Measurements from ENCODE around the gene SUCNR1. TPM values are rescaled to one million over a fixed set of nuclear protein-coding genes. Genes with fewer than 3 reads are reported as not detected.

SUCNR1 gene
- total RNA-seq, 1 experiment from 2014 or later = 0.07 TPM

DNA sequence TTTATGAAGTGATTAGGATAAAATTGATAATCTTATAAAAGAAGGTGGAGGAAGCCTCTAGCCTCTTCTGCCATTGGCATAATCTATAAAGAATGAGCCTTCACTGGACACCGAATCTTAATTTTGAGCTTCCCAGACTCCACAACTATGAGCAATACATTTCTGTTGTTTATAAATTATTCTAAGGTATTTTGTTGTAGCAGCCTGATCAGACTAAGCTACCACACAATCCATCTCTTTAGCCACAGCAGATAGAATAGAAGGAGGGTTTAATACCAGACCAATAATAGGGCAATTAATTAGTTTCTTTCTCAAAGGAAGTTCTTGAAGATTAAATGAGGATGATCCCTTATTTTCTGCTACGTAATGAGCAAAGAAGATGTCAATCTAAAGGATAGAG lies 33.3 kb downstream of the SUCNR1 start:
- CTCF ChIA-PET = interaction anchor here (0.6 kb wide), 1 partner anchor 579 kb away, joined by 3 read pairs; no protein-coding TSS in a partner anchor
- no TSS peak for BruUV-seq (replicated peaks)
- Mint-ChIP-seq H3K4me3 (ENCODE audit: low read depth, unreplicated experiment) (no peak overlapping the region), H3K27ac (ENCODE audit: unreplicated experiment) (no peak overlapping the region), H3K4me1 (ENCODE audit: low read depth, unreplicated experiment) (peaks cover 2% of the 10 kb centered on the region), H3K9me3 (ENCODE audit: low read depth, unreplicated experiment) (peaks cover 4% of the 10 kb centered on the region), H3K27me3 (ENCODE audit: unreplicated experiment) (no peaks in the 10 kb centered on the region), H3K36me3 (ENCODE audit: insufficient read depth, unreplicated experiment) (no peaks in the 10 kb centered on the region)
- intact Hi-C loops (cut with micrococcal nuclease; ENCODE audit: unreplicated experiment) = no loop called here
- TF ChIP-seq, protein P1, sequence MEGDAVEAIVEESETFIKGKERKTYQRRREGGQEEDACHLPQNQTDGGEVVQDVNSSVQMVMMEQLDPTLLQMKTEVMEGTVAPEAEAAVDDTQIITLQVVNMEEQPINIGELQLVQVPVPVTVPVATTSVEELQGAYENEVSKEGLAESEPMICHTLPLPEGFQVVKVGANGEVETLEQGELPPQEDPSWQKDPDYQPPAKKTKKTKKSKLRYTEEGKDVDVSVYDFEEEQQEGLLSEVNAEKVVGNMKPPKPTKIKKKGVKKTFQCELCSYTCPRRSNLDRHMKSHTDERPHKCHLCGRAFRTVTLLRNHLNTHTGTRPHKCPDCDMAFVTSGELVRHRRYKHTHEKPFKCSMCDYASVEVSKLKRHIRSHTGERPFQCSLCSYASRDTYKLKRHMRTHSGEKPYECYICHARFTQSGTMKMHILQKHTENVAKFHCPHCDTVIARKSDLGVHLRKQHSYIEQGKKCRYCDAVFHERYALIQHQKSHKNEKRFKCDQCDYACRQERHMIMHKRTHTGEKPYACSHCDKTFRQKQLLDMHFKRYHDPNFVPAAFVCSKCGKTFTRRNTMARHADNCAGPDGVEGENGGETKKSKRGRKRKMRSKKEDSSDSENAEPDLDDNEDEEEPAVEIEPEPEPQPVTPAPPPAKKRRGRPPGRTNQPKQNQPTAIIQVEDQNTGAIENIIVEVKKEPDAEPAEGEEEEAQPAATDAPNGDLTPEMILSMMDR (IDR thresholded peaks at IDR 0.05; ENCODE audit: unreplicated experiment) = no peak
- no peak for DNase-seq

DNA sequence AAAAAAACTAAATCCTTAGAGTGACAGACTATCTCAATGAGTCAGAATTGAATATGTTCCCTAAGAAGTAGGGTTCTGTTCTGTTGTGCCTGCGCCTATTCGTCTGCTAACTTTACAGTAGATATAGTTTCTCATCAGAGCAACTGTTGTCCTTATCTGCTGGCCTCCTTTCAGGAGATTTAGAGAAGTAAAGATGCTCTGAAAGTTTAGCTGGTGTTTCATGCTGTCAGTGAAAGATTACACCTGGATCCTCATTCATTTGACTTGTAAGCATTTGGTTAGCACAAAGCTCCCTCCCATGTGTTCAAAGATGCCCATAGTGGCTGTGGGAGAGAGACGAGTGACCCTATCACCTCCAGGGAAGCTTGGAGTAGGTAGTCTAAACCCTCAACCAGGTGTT lies 35.0 kb downstream of the SUCNR1 start:
- TF ChIP-seq, protein P1 (IDR thresholded peaks at IDR 0.05; ENCODE audit: unreplicated experiment) = no peak
- Mint-ChIP-seq H3K27me3 (ENCODE audit: unreplicated experiment) (no peaks in the 10 kb centered on the region), H3K9me3 (ENCODE audit: low read depth, unreplicated experiment) (peaks cover 9% of the 10 kb centered on the region), H3K27ac (ENCODE audit: unreplicated experiment) (no peak overlapping the region), H3K4me1 (ENCODE audit: low read depth, unreplicated experiment) (no peaks in the 10 kb centered on the region), H3K4me3 (ENCODE audit: low read depth, unreplicated experiment) (no peak overlapping the region), H3K36me3 (ENCODE audit: insufficient read depth, unreplicated experiment) (no peaks in the 10 kb centered on the region)
- CTCF ChIA-PET = no interaction called here
- intact Hi-C loops (cut with micrococcal nuclease; ENCODE audit: unreplicated experiment) = no loop called here
- DNase-seq = no peak
- no TSS peak for BruUV-seq (replicated peaks)

DNA sequence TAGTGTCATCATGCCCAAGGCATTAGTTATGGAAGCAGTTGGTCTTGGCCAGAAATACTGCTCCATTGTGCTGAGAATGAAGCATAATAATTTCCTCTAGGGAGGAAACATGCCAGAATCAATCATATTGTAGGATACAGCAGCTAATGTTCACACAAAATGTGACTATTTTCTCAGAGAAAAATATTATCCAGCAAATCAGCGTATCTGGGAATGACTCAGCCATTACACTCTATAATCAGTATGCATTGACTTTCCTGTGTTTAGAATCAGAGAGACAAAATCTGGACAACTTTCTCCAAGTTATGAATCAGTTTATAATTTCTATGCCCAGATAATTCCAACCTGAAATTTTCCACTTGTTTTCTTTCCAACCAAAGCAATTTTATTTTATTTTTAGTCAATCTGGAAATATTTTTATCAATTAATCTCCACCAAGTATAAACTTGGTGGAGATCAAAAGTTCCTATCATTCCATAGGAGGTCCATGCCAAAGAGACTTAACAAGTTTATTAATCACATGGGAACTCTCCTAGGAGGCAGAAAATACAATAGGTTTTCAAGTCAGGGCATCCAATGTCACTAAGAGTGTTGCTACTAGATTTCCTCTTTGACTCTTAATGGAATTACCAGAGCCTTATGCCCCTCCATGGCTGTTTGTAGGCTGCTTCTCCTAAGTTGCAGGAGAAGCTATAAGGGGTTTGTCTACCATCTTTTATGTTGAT lies 36.4 kb downstream of the SUCNR1 start:
- Mint-ChIP-seq H3K4me3 (ENCODE audit: low read depth, unreplicated experiment) (no peak overlapping the region), H3K36me3 (ENCODE audit: insufficient read depth, unreplicated experiment) (no peaks in the 10 kb centered on the region), H3K27me3 (ENCODE audit: unreplicated experiment) (no peaks in the 10 kb centered on the region), H3K9me3 (ENCODE audit: low read depth, unreplicated experiment) (peaks cover 9% of the 10 kb centered on the region), H3K4me1 (ENCODE audit: low read depth, unreplicated experiment) (no peaks in the 10 kb centered on the region), H3K27ac (ENCODE audit: unreplicated experiment) (no peak overlapping the region)
- BruUV-seq (replicated peaks) = no TSS peak
- intact Hi-C loops (cut with micrococcal nuclease; ENCODE audit: unreplicated experiment) = loop anchor here (10.0 kb wide), 2 partner anchors 245 to 325 kb away; no protein-coding TSS in a partner anchor
- no peak for DNase-seq
- TF ChIP-seq, protein P1 (IDR thresholded peaks at IDR 0.05; ENCODE audit: unreplicated experiment) = no peak
- CTCF ChIA-PET = no interaction called here

DNA sequence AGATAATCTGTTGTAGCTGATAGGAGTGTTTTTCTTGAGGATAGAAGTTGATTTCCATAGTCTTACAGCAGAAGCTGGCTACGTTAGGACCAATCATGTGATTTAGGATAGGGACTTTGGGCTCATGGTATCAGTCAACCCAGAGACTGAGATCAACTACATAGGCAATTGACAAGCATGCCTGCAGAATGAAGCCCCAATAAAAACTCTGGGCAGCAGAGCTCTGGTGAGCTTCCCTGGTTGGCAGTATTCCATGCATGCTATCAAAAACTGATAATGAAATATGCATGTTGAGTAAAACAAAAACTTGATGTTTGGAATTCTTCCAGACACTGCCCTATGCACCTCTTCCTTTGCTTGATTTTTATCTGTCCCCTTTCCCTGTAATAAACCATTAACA lies 38.0 kb downstream of the SUCNR1 start:
- Mint-ChIP-seq H3K4me1 (ENCODE audit: low read depth, unreplicated experiment) (no peaks in the 10 kb centered on the region), H3K27me3 (ENCODE audit: unreplicated experiment) (no peaks in the 10 kb centered on the region), H3K9me3 (ENCODE audit: low read depth, unreplicated experiment) (peaks cover 11% of the 10 kb centered on the region), H3K4me3 (ENCODE audit: low read depth, unreplicated experiment) (no peak overlapping the region), H3K27ac (ENCODE audit: unreplicated experiment) (no peak overlapping the region), H3K36me3 (ENCODE audit: insufficient read depth, unreplicated experiment) (no peaks in the 10 kb centered on the region)
- BruUV-seq (replicated peaks) = no TSS peak
- TF ChIP-seq, protein P1 (IDR thresholded peaks at IDR 0.05; ENCODE audit: unreplicated experiment) = no peak
- DNase-seq = no peak
- CTCF ChIA-PET = no interaction called here
- intact Hi-C loops (cut with micrococcal nuclease; ENCODE audit: unreplicated experiment) = loop anchor here (10.0 kb wide), 2 partner anchors 247 to 327 kb away; no protein-coding TSS in a partner anchor

Data from Calu3 (cell line).